ENCODE data around the gene PLEKHG3.

DNA sequence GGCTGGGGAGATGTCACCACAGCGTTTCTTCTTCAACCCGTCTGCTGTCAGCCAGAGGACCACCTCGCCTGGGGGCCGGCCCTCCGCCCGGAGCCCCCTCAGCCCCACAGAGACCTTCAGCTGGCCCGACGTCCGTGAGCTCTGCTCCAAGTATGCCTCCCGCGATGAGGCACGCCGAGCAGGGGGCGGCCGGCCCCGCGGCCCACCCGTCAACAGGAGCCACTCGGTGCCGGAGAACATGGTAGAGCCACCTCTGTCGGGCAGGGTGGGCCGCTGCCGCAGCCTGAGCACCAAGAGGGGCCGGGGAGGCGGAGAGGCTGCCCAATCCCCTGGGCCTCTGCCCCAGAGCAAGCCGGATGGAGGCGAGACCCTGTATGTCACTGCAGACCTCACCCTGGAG lies 38.8 kb downstream of the PLEKHG3 start:
- no peak for TF ChIP-seq POLR2AphosphoS5 (IDR thresholded peaks at IDR 0.05)
- TF ChIP-seq, protein P1, sequence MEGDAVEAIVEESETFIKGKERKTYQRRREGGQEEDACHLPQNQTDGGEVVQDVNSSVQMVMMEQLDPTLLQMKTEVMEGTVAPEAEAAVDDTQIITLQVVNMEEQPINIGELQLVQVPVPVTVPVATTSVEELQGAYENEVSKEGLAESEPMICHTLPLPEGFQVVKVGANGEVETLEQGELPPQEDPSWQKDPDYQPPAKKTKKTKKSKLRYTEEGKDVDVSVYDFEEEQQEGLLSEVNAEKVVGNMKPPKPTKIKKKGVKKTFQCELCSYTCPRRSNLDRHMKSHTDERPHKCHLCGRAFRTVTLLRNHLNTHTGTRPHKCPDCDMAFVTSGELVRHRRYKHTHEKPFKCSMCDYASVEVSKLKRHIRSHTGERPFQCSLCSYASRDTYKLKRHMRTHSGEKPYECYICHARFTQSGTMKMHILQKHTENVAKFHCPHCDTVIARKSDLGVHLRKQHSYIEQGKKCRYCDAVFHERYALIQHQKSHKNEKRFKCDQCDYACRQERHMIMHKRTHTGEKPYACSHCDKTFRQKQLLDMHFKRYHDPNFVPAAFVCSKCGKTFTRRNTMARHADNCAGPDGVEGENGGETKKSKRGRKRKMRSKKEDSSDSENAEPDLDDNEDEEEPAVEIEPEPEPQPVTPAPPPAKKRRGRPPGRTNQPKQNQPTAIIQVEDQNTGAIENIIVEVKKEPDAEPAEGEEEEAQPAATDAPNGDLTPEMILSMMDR (IDR thresholded peaks at IDR 0.05), result no peak
- TF ChIP-seq EP300 (IDR thresholded peaks at IDR 0.05; ENCODE audit: low read depth), result no peak
- no peak for TF ChIP-seq POLR2A (IDR thresholded peaks at IDR 0.05)
